Measurements from ENCODE around the gene ARL11. TPM values are rescaled to one million over a fixed set of nuclear protein-coding genes. Genes with fewer than 3 reads are reported as not detected.
"Not testable (repeated sequence)": the region's sequence is repeated elsewhere in the genome, so short reads cannot be mapped to it uniquely, and the experiment has no call there.

The ARL11 gene
- total RNA-seq, result under 0.01 TPM

GRCh38 chr13:49627831-49628652, at the start of gene ARL11:
ARL11 (plus strand) TSS chr13:49628507; CDS start chr13:49630448, 1,941 bp downstream.
- Histone ChIP-seq H3K9ac (ENCODE audit: low read depth in 1 of 3, low read length in 3 of 3) (no peak within 1 kb of the TSS), H3K27me3 (ENCODE audit: control insufficient read depth in 3 of 3, insufficient read depth in 3 of 3, low read length in 3 of 3) (no peaks in the 10 kb centered on the region), H3K27ac (ENCODE audit: low read depth, low read length) (no peak within 1 kb of the TSS), H3K4me3 (ENCODE audit: low read length in 3 of 3) (peak within 1 kb of the TSS in 2 of 3 donors; percentile 9 to 24), H3K36me3 (ENCODE audit: control insufficient read depth in 3 of 3, insufficient read depth in 3 of 3, low read length in 3 of 3) (no peaks in the 10 kb centered on the region), H3K4me1 (ENCODE audit: control insufficient read depth in 3 of 3, insufficient read depth in 3 of 3, low read length in 3 of 3) (peaks cover 0 to 8% (median 0%) of the 10 kb centered on the region in 3 donors), H3K9me3 (ENCODE audit: control insufficient read depth in 3 of 3, low read length in 3 of 3) (no peaks in the 10 kb centered on the region)

DNA sequence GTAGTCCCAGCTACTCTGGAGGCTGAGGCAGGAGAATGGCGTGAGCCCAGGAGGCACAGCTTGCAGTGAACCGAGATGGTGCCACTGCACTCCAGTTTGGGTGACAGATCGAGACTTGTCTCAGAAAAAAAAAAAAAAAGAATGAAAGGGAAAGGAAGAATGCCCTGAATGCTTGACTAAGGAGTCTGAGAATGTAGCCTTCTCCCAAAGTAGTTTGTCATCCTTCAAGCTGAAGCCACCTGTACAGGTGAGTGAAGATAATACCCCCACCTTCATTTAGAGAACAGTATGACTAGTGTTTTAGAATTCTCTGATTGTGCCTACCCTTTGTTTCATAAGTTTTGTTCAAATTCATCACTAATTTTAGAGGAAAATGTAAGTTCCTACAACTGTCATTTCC, 48.8 kb upstream of the ARL11 start:
- no peaks in the 10 kb centered on the region for H3K27me3 ChIP-seq (ENCODE audit: control insufficient read depth in 3 of 3, insufficient read depth in 3 of 3, low read length in 3 of 3)
- H3K9ac ChIP-seq (ENCODE audit: low read depth in 1 of 3, low read length in 3 of 3), result no peak overlapping the region
- no peak overlapping the region for H3K27ac ChIP-seq (ENCODE audit: low read depth, low read length)
- H3K9me3 ChIP-seq (ENCODE audit: control insufficient read depth in 3 of 3, low read length in 3 of 3), result no peaks in the 10 kb centered on the region
- no peak overlapping the region for H3K4me3 ChIP-seq (ENCODE audit: low read length in 3 of 3)
- peaks cover 0 to 12% (median 0%) of the 10 kb centered on the region in 3 donors for H3K36me3 ChIP-seq (ENCODE audit: control insufficient read depth in 3 of 3, insufficient read depth in 3 of 3, low read length in 3 of 3)
- H3K4me1 ChIP-seq (ENCODE audit: control insufficient read depth in 3 of 3, insufficient read depth in 3 of 3, low read length in 3 of 3), result peaks cover 13 to 17% (median 14%) of the 10 kb centered on the region in 3 donors

- H3K27ac ChIP-seq (ENCODE audit: low read depth, low read length), result no peak overlapping the region
- H3K36me3 ChIP-seq (ENCODE audit: control insufficient read depth in 3 of 3, insufficient read depth in 3 of 3, low read length in 3 of 3), result peaks cover 0 to 12% (median 0%) of the 10 kb centered on the region in 3 donors
- no peaks in the 10 kb centered on the region for H3K9me3 ChIP-seq (ENCODE audit: control insufficient read depth in 3 of 3, low read length in 3 of 3)
- H3K9ac ChIP-seq (ENCODE audit: low read depth in 1 of 3, low read length in 3 of 3), result no peak overlapping the region
- no peak overlapping the region for H3K4me3 ChIP-seq (ENCODE audit: low read length in 3 of 3)
- H3K4me1 ChIP-seq (ENCODE audit: control insufficient read depth in 3 of 3, insufficient read depth in 3 of 3, low read length in 3 of 3), result peaks cover 18 to 29% (median 19%) of the 10 kb centered on the region in 3 donors
- no peaks in the 10 kb centered on the region for H3K27me3 ChIP-seq (ENCODE audit: control insufficient read depth in 3 of 3, insufficient read depth in 3 of 3, low read length in 3 of 3)
These were observed 47.2 kb upstream of the ARL11 start for GRCh38 chr13:49580980-49581680.

DNA sequence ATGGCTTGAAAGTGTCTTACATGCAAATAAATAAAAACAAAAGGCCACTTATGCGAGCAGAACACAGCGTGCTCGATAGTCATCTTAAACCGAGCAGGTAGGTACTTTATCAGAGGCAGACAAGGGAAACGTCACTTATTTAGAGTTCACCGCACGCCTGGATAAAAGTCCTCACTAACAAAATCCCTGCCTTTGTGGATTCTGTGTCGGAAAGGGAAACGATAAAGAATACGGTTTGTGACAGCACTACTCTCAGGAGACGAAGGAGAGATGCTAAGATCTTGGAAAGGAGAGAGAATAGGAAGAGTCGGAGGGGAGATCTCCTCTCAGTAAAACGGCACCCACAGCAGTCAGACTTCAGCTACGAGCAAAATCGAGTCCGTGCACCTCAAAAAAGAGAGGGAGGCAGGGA, 43.5 kb upstream of the ARL11 start:
- peak overlapping the region; percentile 58 for H3K27ac ChIP-seq (ENCODE audit: low read depth, low read length)
- peaks cover 0 to 11% (median 0%) of the 10 kb centered on the region in 3 donors for H3K36me3 ChIP-seq (ENCODE audit: control insufficient read depth in 3 of 3, insufficient read depth in 3 of 3, low read length in 3 of 3)
- H3K9ac ChIP-seq (ENCODE audit: low read depth in 1 of 3, low read length in 3 of 3), result peak overlapping the region; percentile 81 to 89 (median 81)
- H3K27me3 ChIP-seq (ENCODE audit: control insufficient read depth in 3 of 3, insufficient read depth in 3 of 3, low read length in 3 of 3), result no peaks in the 10 kb centered on the region
- H3K9me3 ChIP-seq (ENCODE audit: control insufficient read depth in 3 of 3, low read length in 3 of 3), result no peaks in the 10 kb centered on the region
- peak overlapping the region; percentile 86 to 94 (median 93) for H3K4me3 ChIP-seq (ENCODE audit: low read length in 3 of 3)
- peaks cover 9 to 22% (median 16%) of the 10 kb centered on the region in 3 donors for H3K4me1 ChIP-seq (ENCODE audit: control insufficient read depth in 3 of 3, insufficient read depth in 3 of 3, low read length in 3 of 3)

DNA sequence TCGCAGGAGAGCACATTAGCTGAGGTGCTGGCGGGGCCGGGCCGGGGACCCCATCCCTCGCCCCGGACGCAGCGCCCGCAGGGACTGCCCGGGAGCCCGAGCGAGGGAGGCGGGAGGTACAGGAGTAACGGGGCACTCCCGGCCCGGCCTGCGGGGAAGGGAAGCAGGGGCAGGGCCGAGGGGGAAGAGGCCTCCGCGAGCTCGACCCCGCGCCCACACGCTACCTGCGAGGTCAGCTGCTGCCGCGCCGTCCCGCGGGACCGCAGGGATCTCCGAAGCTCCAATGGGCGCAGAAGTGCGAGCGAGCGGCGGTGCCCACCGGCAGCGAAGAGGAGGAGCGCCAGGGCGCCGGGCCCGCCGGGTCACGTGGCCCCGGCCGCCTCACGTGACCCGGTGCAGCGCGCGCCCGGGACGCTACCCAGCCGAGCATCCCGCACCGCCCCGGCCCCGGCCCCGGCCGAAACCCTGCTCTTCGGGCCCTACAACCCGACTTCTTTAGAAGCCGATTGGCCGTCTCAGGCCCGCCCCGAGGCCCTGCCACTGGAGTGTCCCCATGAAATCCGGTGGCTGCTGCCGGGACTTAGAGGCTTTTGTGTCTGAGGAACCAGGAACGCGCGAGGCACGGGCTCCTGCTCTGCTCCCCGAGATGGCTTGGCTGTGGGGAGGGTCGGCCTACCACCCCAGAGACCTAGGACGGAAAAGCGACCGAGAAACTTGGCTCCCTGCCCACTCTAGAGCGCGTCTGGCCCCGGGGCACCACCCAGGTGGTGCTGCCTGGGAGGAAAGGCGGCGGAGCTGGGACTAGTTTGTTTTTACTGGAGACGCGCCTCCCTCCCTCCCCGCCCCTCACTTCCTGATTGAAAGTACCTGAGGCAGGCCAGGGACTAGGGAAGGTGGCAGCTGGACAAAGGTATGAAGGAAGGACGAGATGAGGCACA, 42.8 kb upstream of the ARL11 start, which contains the start of gene RCBTB1:
TSS of gene RCBTB1 (minus strand) at position 339 of the 938 bp plus-strand sequence. CDS start 18,279 bp downstream, outside the sequence.
- no peaks in the 10 kb centered on the region for H3K9me3 ChIP-seq (ENCODE audit: control insufficient read depth in 3 of 3, low read length in 3 of 3)
- H3K9ac ChIP-seq (ENCODE audit: low read depth in 1 of 3, low read length in 3 of 3), result peak within 1 kb of the TSS; percentile 81 to 89 (median 81)
- H3K27me3 ChIP-seq (ENCODE audit: control insufficient read depth in 3 of 3, insufficient read depth in 3 of 3, low read length in 3 of 3), result no peaks in the 10 kb centered on the region
- peaks cover 9 to 22% (median 16%) of the 10 kb centered on the region in 3 donors for H3K4me1 ChIP-seq (ENCODE audit: control insufficient read depth in 3 of 3, insufficient read depth in 3 of 3, low read length in 3 of 3)
- peak within 1 kb of the TSS; percentile 86 to 94 (median 93) for H3K4me3 ChIP-seq (ENCODE audit: low read length in 3 of 3)
- H3K36me3 ChIP-seq (ENCODE audit: control insufficient read depth in 3 of 3, insufficient read depth in 3 of 3, low read length in 3 of 3), result peaks cover 0 to 5% (median 0%) of the 10 kb centered on the region in 3 donors
- peak within 1 kb of the TSS; percentile 58 for H3K27ac ChIP-seq (ENCODE audit: low read depth, low read length)

DNA sequence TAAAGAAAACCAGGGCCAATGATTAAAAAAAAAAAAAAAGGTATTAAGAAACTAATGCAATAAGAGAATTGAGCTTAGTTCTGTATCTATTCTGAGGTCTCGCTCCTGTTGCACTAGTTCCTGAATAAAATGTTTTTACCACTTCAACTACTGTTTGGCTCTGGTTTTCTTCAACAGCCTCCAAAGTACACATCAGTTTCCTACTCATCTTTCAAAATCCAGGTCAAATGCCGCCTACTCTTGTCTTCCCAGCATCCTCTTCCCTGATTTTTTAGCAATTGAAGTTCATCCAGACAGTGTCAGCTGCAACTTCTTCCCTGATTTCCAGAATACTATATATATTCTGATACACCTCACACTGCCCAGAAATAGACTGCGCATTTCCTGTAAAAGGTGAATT, 41.6 kb upstream of the ARL11 start:
- Histone ChIP-seq H3K9ac (ENCODE audit: low read depth in 1 of 3, low read length in 3 of 3) (no peak overlapping the region), H3K4me1 (ENCODE audit: control insufficient read depth in 3 of 3, insufficient read depth in 3 of 3, low read length in 3 of 3) (peaks cover 9 to 22% (median 16%) of the 10 kb centered on the region in 3 donors), H3K36me3 (ENCODE audit: control insufficient read depth in 3 of 3, insufficient read depth in 3 of 3, low read length in 3 of 3) (peaks cover 0 to under 1% (median 0%) of the 10 kb centered on the region in 3 donors), H3K9me3 (ENCODE audit: control insufficient read depth in 3 of 3, low read length in 3 of 3) (no peaks in the 10 kb centered on the region), H3K4me3 (ENCODE audit: low read length in 3 of 3) (no peak overlapping the region), H3K27ac (ENCODE audit: low read depth, low read length) (no peak overlapping the region), H3K27me3 (ENCODE audit: control insufficient read depth in 3 of 3, insufficient read depth in 3 of 3, low read length in 3 of 3) (no peaks in the 10 kb centered on the region)

GRCh38 chr13:49587311-49587847, 40.9 kb upstream of the ARL11 start:
- Histone ChIP-seq H3K4me1 (ENCODE audit: control insufficient read depth in 3 of 3, insufficient read depth in 3 of 3, low read length in 3 of 3) (peaks cover 9 to 22% (median 16%) of the 10 kb centered on the region in 3 donors), H3K27me3 (ENCODE audit: control insufficient read depth in 3 of 3, insufficient read depth in 3 of 3, low read length in 3 of 3) (no peaks in the 10 kb centered on the region), H3K9ac (ENCODE audit: low read depth in 1 of 3, low read length in 3 of 3) (no peak overlapping the region), H3K9me3 (ENCODE audit: control insufficient read depth in 3 of 3, low read length in 3 of 3) (no peaks in the 10 kb centered on the region), H3K27ac (ENCODE audit: low read depth, low read length) (no peak overlapping the region), H3K36me3 (ENCODE audit: control insufficient read depth in 3 of 3, insufficient read depth in 3 of 3, low read length in 3 of 3) (no peaks in the 10 kb centered on the region), H3K4me3 (ENCODE audit: low read length in 3 of 3) (no peak overlapping the region)

DNA sequence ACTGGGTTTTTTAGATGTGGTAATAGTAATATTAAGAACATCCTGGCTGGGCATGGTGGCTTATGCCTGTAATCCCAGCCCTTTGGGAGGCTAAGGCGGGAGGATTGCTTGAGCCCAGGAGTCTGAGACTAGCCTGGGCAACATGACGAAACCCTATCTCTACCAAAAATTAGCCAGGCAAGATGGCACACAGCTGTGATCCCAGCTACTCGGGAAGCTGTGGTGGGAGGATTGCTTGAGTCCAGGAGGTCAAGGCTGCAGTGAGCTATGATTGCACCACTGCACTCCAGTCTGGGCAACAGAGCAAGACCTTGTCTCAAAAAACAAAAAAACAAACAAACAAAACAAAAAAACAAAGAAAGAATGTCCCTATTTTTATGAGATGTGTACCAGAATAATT, 37.6 kb upstream of the ARL11 start:
- H3K9ac ChIP-seq (ENCODE audit: low read depth in 1 of 3, low read length in 3 of 3); H3K27me3 ChIP-seq (ENCODE audit: control insufficient read depth in 3 of 3, insufficient read depth in 3 of 3, low read length in 3 of 3); H3K9me3 ChIP-seq (ENCODE audit: control insufficient read depth in 3 of 3, low read length in 3 of 3); H3K27ac ChIP-seq (ENCODE audit: low read depth, low read length); H3K36me3 ChIP-seq (ENCODE audit: control insufficient read depth in 3 of 3, insufficient read depth in 3 of 3, low read length in 3 of 3); H3K4me1 ChIP-seq (ENCODE audit: control insufficient read depth in 3 of 3, insufficient read depth in 3 of 3, low read length in 3 of 3); H3K4me3 ChIP-seq (ENCODE audit: low read length in 3 of 3): not testable (repeated sequence)

GRCh38 chr13:49593876-49594275, 34.4 kb upstream of the ARL11 start:
- H3K4me3 ChIP-seq (ENCODE audit: low read length in 3 of 3); H3K27ac ChIP-seq (ENCODE audit: low read depth, low read length); H3K27me3 ChIP-seq (ENCODE audit: control insufficient read depth in 3 of 3, insufficient read depth in 3 of 3, low read length in 3 of 3); H3K9ac ChIP-seq (ENCODE audit: low read depth in 1 of 3, low read length in 3 of 3); H3K4me1 ChIP-seq (ENCODE audit: control insufficient read depth in 3 of 3, insufficient read depth in 3 of 3, low read length in 3 of 3); H3K36me3 ChIP-seq (ENCODE audit: control insufficient read depth in 3 of 3, insufficient read depth in 3 of 3, low read length in 3 of 3); H3K9me3 ChIP-seq (ENCODE audit: control insufficient read depth in 3 of 3, low read length in 3 of 3): not testable (repeated sequence)
